ENCODE results near the gene ARVCF. TPM values are rescaled to one million over a fixed set of nuclear protein-coding genes. Genes with fewer than 3 reads are reported as not detected.

Gene ARVCF
- total and polyA plus RNA-seq, 9 of the 15 experiments (the other 6 are each of a cell fraction or from before 2014, with no cell fraction given) = 0.03 to 97.4 (median 15.6) TPM

GRCh38 chr22:20061481-20061861, 44.8 kb upstream of the ARVCF start:
- ATAC-seq = no peak
- H3K27me3 ChIP-seq (ENCODE audit: control insufficient read depth in 2 of 2, insufficient read depth in 2 of 2, low read length in 2 of 2) = no peaks in the 10 kb centered on the region
- DNase-seq (ENCODE audit: extremely low read depth in 1 of 4, low spot score in 3 of 4) = no peak
- peaks cover 22% of the 10 kb centered on the region; the same call in 1 of the 2 replicates for H4K20me1 ChIP-seq (replicated peaks; ENCODE audit: control insufficient read depth, insufficient read depth, low read length)
- H3K9me3 ChIP-seq (replicated peaks; ENCODE audit: control insufficient read depth, insufficient read depth, low read depth, low read length) = no peaks in the 10 kb centered on the region
- peak overlapping the region in 1 of 2 experiments; percentile 80; a peak in 2 of 4 replicates for H3K9ac ChIP-seq (ENCODE audit: insufficient read depth in 1 of 2, low read depth in 2 of 2, low read length in 2 of 2)
- no peak overlapping the region for H3K4me3 ChIP-seq
- TF ChIP-seq CCNT2 (IDR thresholded peaks at IDR 0.05; ENCODE audit: borderline replicate concordance, extremely low read depth, insufficient read length, low read depth, low read length) (peak; percentile 1), CAMTA2 (CRISPR knock-in tag; conservative IDR thresholded peaks at IDR 0.05) (0 out of 2 replicates have a peak, but pooled peaks have one; percentile 70), RBM25 (IDR thresholded peaks at IDR 0.05; ENCODE audit: low read depth, low read length, severe bottlenecking) (no peak), WHSC1 (IDR thresholded peaks at IDR 0.05; ENCODE audit: low read length) (peak; percentile 37), TBL1XR1 (IDR thresholded peaks at IDR 0.05; ENCODE audit: low read length in 2 of 2) (peak in 1 of 2 experiments; percentile 31; a peak in 1 of 4 replicates), PBX2 (CRISPR knock-in tag; IDR thresholded peaks at IDR 0.05; ENCODE audit: low read depth) (0 out of 2 replicates have a peak, but pooled peaks have one; percentile 5), PBX2 (tag; conservative IDR thresholded peaks at IDR 0.05; ENCODE audit: low read depth) (no peak), RBBP5 (IDR thresholded peaks at IDR 0.05; ENCODE audit: borderline replicate concordance, insufficient read depth, low read length, poor library complexity, severe bottlenecking) (peak; percentile 19), ZNF764 (CRISPR knock-in tag; IDR thresholded peaks at IDR 0.05; ENCODE audit: low read depth) (0 out of 2 replicates have a peak, but pooled peaks have one; percentile 6), NBN (IDR thresholded peaks at IDR 0.05; ENCODE audit: low read depth) (no peak), ZNF408 (CRISPR knock-in tag; IDR thresholded peaks at IDR 0.05; ENCODE audit: low read depth) (0 out of 2 replicates have a peak, but pooled peaks have one; percentile 46)
- ChIA-PET CTCF (ENCODE audit: low intra/inter-chr PET ratio) (no interaction called here), POLR2A (interaction anchor here (0.5 to 5.0 kb wide), 11 partner anchors 9 to 1559 kb away, joined by 3 to 77 read pairs (median 4); partner anchors contain the start of gene MRPL40)
- no peak overlapping the region for H3K27ac ChIP-seq (ENCODE audit: extremely low read depth, low read depth, low read length)
- BruUV-seq (replicated peaks) = no TSS peak
- WGBS (ENCODE audit: insufficient coverage, low coverage, missing lambda C conversion rate) = 94% methylated on average over 11 of the region's 11 CpGs
- FAIRE-seq = no peak
- H2AFZ ChIP-seq (ENCODE audit: low read depth, low read length) = no peak overlapping the region
- in situ Hi-C loops (cut with MboI) (no loop called here), intact Hi-C loops (cut with micrococcal nuclease) (no loop called here)
- H3K9me1 ChIP-seq (ENCODE audit: control insufficient read depth, insufficient read depth, low read length) = peaks cover 28% of the 10 kb centered on the region
- peaks cover 16% of the 10 kb centered on the region; the same call in 2 of the 3 replicates for H3K79me2 ChIP-seq (ENCODE audit: control insufficient read depth, insufficient read depth, low read length)
- H3K4me1 ChIP-seq (replicated peaks in 1 of 2; ENCODE audit: control insufficient read depth in 2 of 2, insufficient read depth in 2 of 2, low read length in 2 of 2) = peaks cover 28 to 85% of the 10 kb centered on the region in 2 experiments
- peaks cover 66% of the 10 kb centered on the region for H3K36me3 ChIP-seq (ENCODE audit: control insufficient read depth, insufficient read depth, low read length)
- H3K4me2 ChIP-seq (ENCODE audit: insufficient read depth, low read length) = no peak overlapping the region

Data from K562 (cell line).